GM23248 (cell line): ENCODE data around the gene PEX11A. TPM values are rescaled to one million over a fixed set of nuclear protein-coding genes. Genes with fewer than 3 reads are reported as not detected.

Source experiments
- DNase-seq: peaks from one replicate; pipeline ENCODE4 v3.0.0-alpha.2; 2015
- H2AFZ ChIP-seq: fragments of 200-600 bp; sonication (generic); 2 replicates; pipeline ENCODE4 v1.6.1; 2016; ENCODE audit warnings: antibody characterized with exemption
- H3F3A ChIP-seq: fragments of 200-600 bp; sonication (generic); 2 replicates; pipeline ENCODE4 v1.6.1; 2016; ENCODE audit warnings: mild to moderate bottlenecking, antibody characterized with exemption, mixed run types; ENCODE audit not compliant: insufficient read depth
- H3K27ac ChIP-seq: fragments of 200-600 bp; sonication (generic); 2 replicates; pipeline ENCODE4 v1.5.1; 2016; ENCODE audit warnings: mild to moderate bottlenecking
- H3K27me3 ChIP-seq: fragments of 200-600 bp; sonication (generic); replicated peaks from 2 replicates; pipeline ENCODE4 v1.6.1; 2016; ENCODE audit warnings: mild to moderate bottlenecking; ENCODE audit not compliant: insufficient read depth
- H3K36me3 ChIP-seq: fragments of 200-600 bp; sonication (generic); 2 replicates; pipeline ENCODE4 v1.6.1; 2016; ENCODE audit warnings: low read depth, mild to moderate bottlenecking
- H3K4me1 ChIP-seq: fragments of 200-600 bp; sonication (generic); 2 replicates; pipeline ENCODE4 v1.6.1; 2016; ENCODE audit warnings: mild to moderate bottlenecking; ENCODE audit not compliant: insufficient read depth
- H3K4me2 ChIP-seq: fragments of 200-600 bp; sonication (generic); one replicate; pipeline ENCODE4 v1.6.1; 2016; ENCODE audit warnings: mild to moderate bottlenecking; ENCODE audit not compliant: unreplicated experiment
- H3K4me3 ChIP-seq: fragments of 200-600 bp; sonication (generic); 2 replicates; pipeline ENCODE4 v1.5.1; 2016; ENCODE audit warnings: mild to moderate bottlenecking
- H3K79me2 ChIP-seq: fragments of 200-600 bp; sonication (generic); 2 replicates; pipeline ENCODE4 v1.6.1; 2016; ENCODE audit warnings: mild to moderate bottlenecking; ENCODE audit not compliant: insufficient read depth
- H3K9ac ChIP-seq: fragments of 200-600 bp; sonication (generic); 2 replicates; pipeline ENCODE4 v1.6.1; 2016; ENCODE audit warnings: mild to moderate bottlenecking
- H3K9me2 ChIP-seq: fragments of 200-600 bp; sonication (generic); 2 replicates; pipeline ENCODE4 v1.6.1; 2016; ENCODE audit warnings: mixed run types, mild to moderate bottlenecking, moderate library complexity; ENCODE audit not compliant: insufficient read depth
- H3K9me3 ChIP-seq: fragments of 200-600 bp; sonication (generic); one replicate; pipeline ENCODE4 v1.6.1; 2017; ENCODE audit warnings: low read depth
- H4K20me1 ChIP-seq: fragments of 200-600 bp; sonication (generic); 2 replicates; pipeline ENCODE4 v1.6.0; 2016; ENCODE audit not compliant: insufficient read depth
- EZH2 ChIP-seq: fragments of 200-600 bp; sonication (generic); IDR thresholded peaks from 2 replicates; pipeline ENCODE4 v1.6.1; 2018; ENCODE audit warnings: antibody characterized with exemption, mild to moderate bottlenecking; ENCODE audit not compliant: insufficient read depth, poor library complexity, severe bottlenecking
- EZH2phosphoT487 ChIP-seq: fragments of 200-600 bp; sonication (generic); IDR thresholded peaks from 2 replicates; pipeline ENCODE4 v1.6.1; 2018; ENCODE audit warnings: antibody characterized with exemption, moderate library complexity, mild to moderate bottlenecking, low read depth; ENCODE audit not compliant: insufficient read depth
- WGBS, 2 experiments: methylation state at CpG; one replicate each; pipeline ENCODE4 v1.1.6; 2015 to 2017; ENCODE audit warnings: low lambda C conversion rate in 2 of 2, low coverage in 1 of 2; ENCODE audit errors: missing lambda C conversion rate in 2 of 2; 5-methylcytosine and 5-hydroxymethylcytosine counted together
- in situ Hi-C: fragments of 300-500 bp; cut with MboI; formaldehyde crosslinking; loops from 2 replicates; pipeline ENCODE4 v1.15.0; 2020
- polyA plus RNA-seq: library from polyadenylated mRNA; unstranded; fragments of >200 nt; fragmentation: Nextera tagmentation; extraction: Ambion mirVana; gene quantifications from 2 replicates; pipeline ENCODE4 v1.2.1, GENCODE V29; 2016
- total RNA-seq: library from RNA; depleted of rRNA; stranded (reverse); fragments of >200 nt; shearing (Covaris generic); gene quantifications from 2 replicates; pipeline ENCODE4 v1.2.3, GENCODE V29; 2014

Gene PEX11A
- total and polyA plus RNA-seq, 2 experiments from 2014 or later = 5.3 to 5.4 TPM

GRCh38 chr15:89664441-89665350 lies 25.9 kb downstream of the PEX11A start:
- Histone ChIP-seq H3K27me3 (no peaks in the 10 kb centered on the region), H3K9me3 (no peaks in the 10 kb centered on the region), H3K9ac (peak overlapping the region; percentile 77), H2AFZ (peak overlapping the region; percentile 87), H3K27ac (peak overlapping the region; percentile 47), H4K20me1 (no peaks in the 10 kb centered on the region), H3F3A (peaks cover 20% of the 10 kb centered on the region), H3K36me3 (no peaks in the 10 kb centered on the region), H3K79me2 (no peaks in the 10 kb centered on the region), H3K4me1 (peaks cover 27% of the 10 kb centered on the region), H3K4me3 (peak overlapping the region; percentile 53), H3K4me2 (peak overlapping the region; percentile 68), H3K9me2 (no peaks in the 10 kb centered on the region)
- 70% methylated on average over 13 of the region's 13 CpGs for WGBS, 2 experiments
- DNase-seq = peak; percentile 40
- TF ChIP-seq EZH2 (no peak), EZH2phosphoT487 (no peak)
- in situ Hi-C loops = no loop called here

DNA sequence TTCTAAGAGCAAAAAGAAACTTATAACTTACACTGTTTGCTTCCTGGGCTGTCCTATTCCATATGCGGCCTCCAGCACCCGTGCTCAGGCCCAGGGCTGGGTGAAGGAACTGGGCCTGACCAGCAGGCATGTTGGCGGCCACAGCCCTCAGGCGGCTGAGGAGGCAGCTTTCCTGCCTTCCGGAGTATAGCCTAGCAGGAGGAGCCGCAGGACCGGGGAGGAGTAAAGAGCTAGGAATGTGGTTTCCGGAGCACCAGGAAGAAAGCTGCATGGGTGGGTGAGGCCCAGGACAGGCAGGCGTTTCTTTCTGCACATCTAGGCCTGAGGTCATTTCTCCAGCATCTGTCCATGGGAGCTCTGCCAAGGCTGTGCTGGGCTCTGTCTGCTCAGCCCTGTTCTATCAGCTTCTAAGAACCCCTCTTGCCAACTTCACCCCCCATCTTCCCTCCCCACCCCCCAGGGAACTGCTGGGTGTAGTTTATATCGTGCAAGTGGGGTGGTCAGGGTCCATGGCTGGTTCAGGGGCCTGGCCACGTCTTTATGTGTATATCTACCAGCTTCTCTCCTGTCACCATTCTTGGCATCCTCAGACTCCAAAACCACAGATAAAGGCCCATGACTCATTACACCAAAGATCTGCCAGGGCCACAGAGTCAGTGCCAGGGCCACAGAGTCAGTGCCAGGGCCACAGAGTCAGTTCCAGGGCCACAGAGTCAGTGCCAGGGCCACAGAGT lies 27.5 kb downstream of the PEX11A start:
- in situ Hi-C loops = no loop called here
- TF ChIP-seq EZH2 (no peak), EZH2phosphoT487 (no peak)
- Histone ChIP-seq H3K9ac (peak overlapping the region; percentile 83), H3F3A (peaks cover 20% of the 10 kb centered on the region), H3K4me3 (peak overlapping the region; percentile 61), H3K36me3 (no peaks in the 10 kb centered on the region), H3K9me3 (no peaks in the 10 kb centered on the region), H3K9me2 (no peaks in the 10 kb centered on the region), H3K4me1 (peaks cover 27% of the 10 kb centered on the region), H2AFZ (peak overlapping the region; percentile 80), H4K20me1 (no peaks in the 10 kb centered on the region), H3K79me2 (no peaks in the 10 kb centered on the region), H3K27ac (peak overlapping the region; percentile 88), H3K4me2 (peak overlapping the region; percentile 83), H3K27me3 (no peaks in the 10 kb centered on the region)
- peak; percentile 98 for DNase-seq
- WGBS, 2 experiments = 4% methylated on average over 11 of the region's 11 CpGs

DNA sequence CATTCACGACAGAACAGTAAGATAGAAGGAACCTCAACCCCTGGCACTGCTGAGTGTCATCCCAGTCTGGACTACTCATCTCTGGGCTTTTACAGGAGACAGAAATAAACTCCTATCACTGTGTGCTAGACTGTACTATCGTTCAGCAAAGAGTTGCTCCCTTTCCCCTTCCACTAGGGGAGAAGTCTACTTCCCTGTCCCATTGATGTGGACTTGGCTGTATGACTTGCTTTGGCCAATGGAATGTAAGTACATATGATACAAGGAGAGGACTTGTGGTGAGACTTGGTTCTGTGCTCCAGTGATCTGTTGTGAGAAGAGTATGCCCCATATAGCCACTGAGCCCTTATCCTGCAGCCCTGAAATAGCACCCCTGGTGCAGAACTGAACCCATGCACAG lies 30.0 kb downstream of the PEX11A start:
- H3K27ac ChIP-seq = no peak overlapping the region
- TF ChIP-seq EZH2 (no peak), EZH2phosphoT487 (no peak)
- no peak overlapping the region for H3K4me3 ChIP-seq
- H3K36me3 ChIP-seq = no peaks in the 10 kb centered on the region
- H3F3A ChIP-seq = peaks cover 35% of the 10 kb centered on the region
- DNase-seq = no peak
- WGBS, 2 experiments = 90 to 95% methylated on average over 2 of the region's 2 CpGs
- no peaks in the 10 kb centered on the region for H3K9me3 ChIP-seq
- in situ Hi-C loops = no loop called here
- H2AFZ ChIP-seq = no peak overlapping the region
- H3K9me2 ChIP-seq = no peaks in the 10 kb centered on the region
- H3K4me1 ChIP-seq = peaks cover 41% of the 10 kb centered on the region
- H3K79me2 ChIP-seq = no peaks in the 10 kb centered on the region
- H3K4me2 ChIP-seq = no peak overlapping the region
- no peaks in the 10 kb centered on the region for H3K27me3 ChIP-seq
- no peaks in the 10 kb centered on the region for H4K20me1 ChIP-seq
- H3K9ac ChIP-seq = no peak overlapping the region

DNA sequence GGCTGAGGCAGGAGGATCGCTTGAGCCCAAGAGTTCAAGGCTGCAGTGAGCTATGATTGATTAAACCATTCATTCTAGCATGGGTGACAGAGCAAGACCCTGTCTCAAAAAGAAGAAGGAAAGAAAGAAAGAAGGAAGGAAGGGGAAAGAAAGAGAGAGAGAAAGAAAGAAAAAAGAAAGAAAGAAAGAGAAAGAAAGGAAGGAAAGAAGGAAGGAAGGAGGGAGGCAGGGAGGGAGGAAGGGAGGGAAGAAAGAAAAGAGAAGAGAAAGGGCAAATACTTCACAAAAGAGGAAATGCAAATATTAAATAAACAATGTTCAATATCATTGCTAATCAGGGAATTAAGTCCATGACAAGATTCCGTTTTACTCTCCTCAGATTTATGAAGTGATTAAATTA lies 31.3 kb downstream of the PEX11A start:
- Histone ChIP-seq H4K20me1 (no peaks in the 10 kb centered on the region), H3K27ac (no peak overlapping the region), H3K9me3 (no peaks in the 10 kb centered on the region), H3K36me3 (no peaks in the 10 kb centered on the region), H3K79me2 (peaks cover 4% of the 10 kb centered on the region; the same call in 1 of the 2 replicates), H3K4me3 (no peak overlapping the region), H3K9ac (no peak overlapping the region), H3K27me3 (no peaks in the 10 kb centered on the region), H3K4me1 (peaks cover 32% of the 10 kb centered on the region), H3K4me2 (no peak overlapping the region), H3F3A (peaks cover 31% of the 10 kb centered on the region), H2AFZ (no peak overlapping the region), H3K9me2 (no peaks in the 10 kb centered on the region)
- no peak for DNase-seq
- in situ Hi-C loops = no loop called here
- TF ChIP-seq EZH2phosphoT487 = no peak
- no peak for TF ChIP-seq EZH2
- WGBS, 2 experiments = 96 to 97% methylated on average over 2 of the region's 2 CpGs
